Lower leg skin (tissue), 4 donors: Measurements from ENCODE around the gene ZCCHC2. TPM values are rescaled to one million over a fixed set of nuclear protein-coding genes. Genes with fewer than 3 reads are reported as not detected.

ENCODE experiments used
- DNase-seq, 2 donors: peaks; one replicate each; pipeline ENCODE4 v3.0.0-alpha.2; 2019; ENCODE audit warnings: low spot score in 2 of 2
- H3K4me3 ChIP-seq: fragments of 200-600 bp; sonication (generic); 2 replicates; pipeline ENCODE4 v1.5.1; 2017; ENCODE audit warnings: mild to moderate bottlenecking, low read depth; ENCODE audit not compliant: poor library complexity, severe bottlenecking
- CTCF ChIP-seq, 3 donors: fragments of 450-650 bp; IDR thresholded peaks; one replicate each; pipeline ENCODE4 v1.5.1; 2016; ENCODE audit warnings: antibody characterized with exemption in 3 of 3, mild to moderate bottlenecking in 3 of 3, moderate library complexity in 2 of 3
- POLR2A ChIP-seq, 2 donors: fragments of 450-650 bp; IDR thresholded peaks; one replicate each; pipeline ENCODE4 v1.6.1; 2016 to 2017; ENCODE audit warnings: antibody characterized with exemption in 2 of 2, mild to moderate bottlenecking in 1 of 2, moderate library complexity in 1 of 2
- WGBS, 2 donors: methylation state at CpG; one replicate each; pipeline ENCODE4 v1.1.5; 2018; 5-methylcytosine and 5-hydroxymethylcytosine counted together
- intact Hi-C: fragments of 100-400 bp; cut with DNase I; formaldehyde crosslinking; loops from one replicate; pipeline ENCODE4 v1.15.0; 2023; ENCODE audit warnings: low total_unique reads
- total RNA-seq, 4 donors: library from RNA; depleted of rRNA; stranded (reverse); fragments of >200 nt; gene quantifications; one replicate each; pipeline ENCODE4 v1.1.0, GENCODE V29; 2016

Gene ZCCHC2
- total RNA-seq, 4 donors from 2014 or later = 23.0 to 34.1 (median 27.8) TPM

GRCh38 chr18:62586781-62587487 is 64.1 kb downstream of the ZCCHC2 start:
- peak in 1 of 2 donors; percentile 66 for DNase-seq
- 88 to 90% methylated on average over 19 of the region's 19 CpGs for WGBS, 2 donors
- TF ChIP-seq CTCF (IDR thresholded peaks at IDR 0.05) = no peak
- TF ChIP-seq POLR2A (IDR thresholded peaks at IDR 0.05) = no peak
- intact Hi-C loops = loop anchor here (10.0 kb wide), 1 partner anchor 388 kb away; no protein-coding TSS in a partner anchor
- no peak overlapping the region for H3K4me3 ChIP-seq

- intact Hi-C loops = loop anchor here (10.0 kb wide), 1 partner anchor 387 kb away; no protein-coding TSS in a partner anchor
- TF ChIP-seq POLR2A (IDR thresholded peaks at IDR 0.05) = no peak
- no peak for TF ChIP-seq CTCF (IDR thresholded peaks at IDR 0.05)
- 71 to 84% methylated on average over 9 of the region's 9 CpGs for WGBS, 2 donors
- DNase-seq = peak in 1 of 2 donors; percentile 66
- H3K4me3 ChIP-seq = no peak overlapping the region
These were observed 64.9 kb downstream of the ZCCHC2 start for GRCh38 chr18:62587689-62588088.

- intact Hi-C loops = loop anchor here (10.0 kb wide), 1 partner anchor 387 kb away; no protein-coding TSS in a partner anchor
- TF ChIP-seq CTCF (IDR thresholded peaks at IDR 0.05) (no peak), POLR2A (IDR thresholded peaks at IDR 0.05) (no peak)
- peak in 1 of 2 donors; percentile 72 for DNase-seq
- no peak overlapping the region for H3K4me3 ChIP-seq
- 88 to 93% methylated on average over 3 of the region's 3 CpGs for WGBS, 2 donors
These were observed 65.4 kb downstream of the ZCCHC2 start for GRCh38 chr18:62588217-62588616.

- H3K4me3 ChIP-seq = no peak overlapping the region
- WGBS, 2 donors = 71 to 73% methylated on average over 15 of the region's 15 CpGs
- DNase-seq = no peak
- intact Hi-C loops = no loop called here
- TF ChIP-seq CTCF (IDR thresholded peaks at IDR 0.05) (no peak), POLR2A (IDR thresholded peaks at IDR 0.05) (no peak)
These were observed 68.2 kb downstream of the ZCCHC2 start for GRCh38 chr18:62590799-62591590.

GRCh38 chr18:62596145-62597005 is 73.5 kb downstream of the ZCCHC2 start:
- TF ChIP-seq CTCF (IDR thresholded peaks at IDR 0.05) = no peak
- TF ChIP-seq POLR2A (IDR thresholded peaks at IDR 0.05) = no peak
- 1 to 4% methylated on average over 65 to 66 of the region's 90 CpGs for WGBS, 2 donors
- DNase-seq = no peak
- H3K4me3 ChIP-seq = no peak overlapping the region
- intact Hi-C loops = no loop called here
